Left renal cortex interstitium (tissue), 4 donors: Measurements from ENCODE around the gene ZNF37A. TPM values are rescaled to one million over a fixed set of nuclear protein-coding genes. Genes with fewer than 3 reads are reported as not detected.
"Not testable (repeated sequence)": the region's sequence is repeated elsewhere in the genome, so short reads cannot be mapped to it uniquely, and the experiment has no call there.

ENCODE experiments used
- DNase-seq, 4 donors: peaks; one replicate each; pipeline ENCODE4 v3.0.0-alpha.2; 2013; ENCODE audit warnings: low read depth in 4 of 4, low spot score in 2 of 4, missing footprints in 1 of 4
- polyA plus RNA-seq, 4 donors: library from polyadenylated mRNA; unstranded; fragments of 120-200 nt; gene quantifications; one replicate each; pipeline ENCODE4 v1.2.1, GENCODE V29; 2013; ENCODE audit not compliant: insufficient read length in 4 of 4

The ZNF37A gene
- polyA plus RNA-seq = 10 to 100 TPM; 14.1 to 24.5 (median 19.2) TPM

DNA sequence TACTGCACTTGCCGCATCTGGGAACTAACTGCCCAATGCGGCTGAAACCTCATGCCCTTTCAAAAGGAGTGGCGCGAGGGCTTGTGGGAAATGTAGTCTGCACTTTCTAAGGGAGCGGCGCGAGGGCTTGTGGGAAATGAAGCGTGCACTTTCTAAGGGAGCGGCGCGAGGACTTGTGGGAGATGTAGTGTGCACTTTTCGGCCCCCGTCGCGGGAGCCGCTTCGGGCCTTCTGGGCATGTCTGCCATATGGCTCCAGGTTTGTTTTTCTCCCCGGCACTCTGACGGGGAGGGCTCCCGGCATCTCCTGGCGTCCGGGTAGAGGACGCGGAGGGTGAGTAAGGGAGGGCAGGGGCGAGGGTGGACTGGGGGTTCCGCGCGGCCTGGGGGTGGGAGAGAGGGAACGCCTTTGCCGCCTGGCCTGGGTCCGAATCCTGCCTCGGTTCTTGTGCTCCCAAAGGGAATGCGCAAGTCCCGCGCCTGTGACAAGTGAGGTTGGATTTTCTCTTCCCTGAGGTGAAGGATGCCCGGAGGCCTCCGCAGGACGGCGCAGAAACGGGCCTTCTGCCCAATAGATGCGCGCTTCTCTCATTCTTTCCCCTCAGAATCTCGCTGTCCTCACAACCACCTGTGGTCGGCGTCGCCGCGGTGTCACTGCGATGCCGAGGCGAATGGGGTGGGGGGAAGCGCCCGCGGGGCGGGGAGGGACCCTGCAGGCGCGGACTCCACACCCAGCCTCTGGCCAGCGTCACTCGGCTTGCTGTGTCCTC, at the start of gene ZNF37A:
Gene ZNF37A, plus strand, starts transcription at position 180 of the 769 bp plus-strand sequence. CDS start 2,281 bp downstream, outside the sequence.
- DNase-seq = peak; percentile 81 to 98 (median 88)

- no peak for DNase-seq
Observed at GRCh38 chr10:38045129-38045528, 49.0 kb upstream of the ZNF37A start.

DNA sequence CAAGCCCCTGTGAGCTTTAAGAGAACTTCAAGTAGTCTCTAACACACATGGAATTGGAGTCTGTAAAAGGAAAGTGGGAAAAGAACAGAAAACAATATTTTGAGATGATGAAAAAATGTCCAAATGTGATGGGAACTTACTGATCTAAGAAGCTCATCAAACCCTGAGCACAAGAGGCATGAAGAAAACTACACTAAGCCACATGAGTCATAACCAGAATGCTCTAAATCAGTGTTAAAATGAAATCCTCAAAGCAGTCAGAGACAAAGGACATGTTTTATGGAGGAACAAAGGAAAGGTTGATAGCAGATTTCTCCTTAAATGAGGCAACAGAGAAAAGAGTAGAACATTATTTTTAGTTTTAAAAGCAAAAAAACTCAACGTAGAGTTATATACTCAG, 46.5 kb upstream of the ZNF37A start:
- DNase-seq = no peak

DNA sequence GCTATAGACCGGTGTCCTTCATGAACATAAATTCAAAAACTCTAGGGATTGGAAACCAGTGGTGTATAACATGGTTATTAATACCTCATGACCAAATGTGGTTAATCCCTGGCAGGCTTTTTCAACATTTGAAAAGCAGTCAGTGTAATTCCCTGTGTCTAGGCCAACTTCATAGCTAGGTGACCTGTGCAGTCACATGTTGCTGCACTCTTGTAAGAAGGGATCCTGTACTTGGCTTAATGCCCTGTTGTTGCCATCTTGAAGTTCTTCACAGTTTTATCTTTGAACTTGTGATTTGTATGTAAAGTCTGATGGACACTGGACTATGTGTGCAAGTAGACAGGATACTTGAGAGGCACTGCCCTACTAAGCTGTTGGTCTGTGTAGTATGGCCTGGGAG, 43.9 kb upstream of the ZNF37A start:
- no peak for DNase-seq

GRCh38 chr10:38054361-38054797, 39.8 kb upstream of the ZNF37A start:
- no peak for DNase-seq

DNA sequence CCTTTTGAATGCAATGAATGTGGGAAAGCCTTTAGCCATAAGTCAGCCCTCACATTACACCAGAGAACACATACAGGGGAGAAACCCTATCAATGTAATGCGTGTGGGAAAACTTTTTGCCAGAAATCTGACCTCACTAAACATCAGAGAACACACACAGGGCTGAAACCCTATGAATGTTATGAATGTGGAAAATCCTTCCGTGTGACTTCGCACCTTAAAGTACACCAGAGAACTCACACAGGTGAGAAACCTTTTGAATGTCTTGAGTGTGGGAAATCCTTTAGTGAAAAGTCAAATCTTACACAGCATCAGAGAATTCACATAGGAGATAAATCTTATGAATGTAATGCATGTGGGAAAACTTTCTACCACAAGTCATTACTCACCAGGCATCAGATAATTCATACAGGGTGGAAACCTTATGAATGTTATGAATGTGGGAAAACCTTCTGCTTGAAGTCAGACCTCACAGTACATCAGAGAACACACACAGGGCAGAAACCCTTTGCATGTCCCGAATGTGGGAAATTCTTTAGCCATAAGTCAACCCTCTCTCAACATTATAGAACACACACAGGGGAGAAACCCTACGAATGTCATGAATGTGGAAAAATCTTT, 38.8 kb upstream of the ZNF37A start:
- not testable (repeated sequence) for DNase-seq

DNA sequence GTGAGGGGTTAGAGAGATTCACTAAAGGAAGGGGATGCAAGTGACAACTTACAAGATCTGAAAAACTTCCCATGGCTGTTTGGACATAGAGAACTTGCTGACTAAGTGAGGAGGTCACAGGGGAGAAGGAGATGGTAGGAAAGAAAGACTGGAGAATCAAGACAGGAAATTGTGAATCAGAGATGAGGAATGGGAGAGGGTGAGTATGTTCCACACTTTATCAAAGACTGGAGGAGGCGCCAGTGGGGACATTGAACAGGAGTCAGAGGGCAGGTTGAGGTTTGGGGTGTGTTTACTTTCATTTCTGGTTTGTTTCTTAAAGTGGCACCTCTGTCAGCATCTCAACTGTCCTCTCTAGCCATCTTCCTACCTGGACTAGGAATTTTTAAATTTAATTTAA, 24.5 kb upstream of the ZNF37A start:
- DNase-seq = not testable (repeated sequence)

GRCh38 chr10:38070501-38070900, 23.6 kb upstream of the ZNF37A start:
- no peak for DNase-seq

GRCh38 chr10:38072552-38072951, 21.6 kb upstream of the ZNF37A start:
- no peak for DNase-seq

GRCh38 chr10:38076687-38077086, 17.4 kb upstream of the ZNF37A start:
- no peak for DNase-seq

GRCh38 chr10:38093318-38093717, 819 bp upstream of the ZNF37A start:
- DNase-seq = not testable (repeated sequence)

DNA sequence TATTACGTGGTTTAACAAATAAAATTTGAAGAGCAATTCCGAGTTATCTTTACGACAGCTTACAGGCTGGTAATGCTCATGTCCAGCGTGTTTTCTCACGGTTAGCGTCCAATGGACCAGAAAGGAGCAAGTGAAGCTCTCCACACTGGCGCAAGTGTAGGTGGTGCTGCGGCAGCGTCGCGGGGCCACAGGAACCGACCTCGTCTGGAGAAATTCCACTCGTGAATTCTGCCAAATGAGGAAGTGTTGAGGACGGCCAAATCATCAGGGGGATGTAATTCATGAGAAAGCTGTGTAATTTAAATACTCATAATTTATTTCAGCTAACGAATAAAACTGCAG, 350 bp upstream of the ZNF37A start:
- no peak for DNase-seq

GRCh38 chr10:38094927-38095574, 914 bp downstream of the ZNF37A start:
- no peak for DNase-seq

DNA sequence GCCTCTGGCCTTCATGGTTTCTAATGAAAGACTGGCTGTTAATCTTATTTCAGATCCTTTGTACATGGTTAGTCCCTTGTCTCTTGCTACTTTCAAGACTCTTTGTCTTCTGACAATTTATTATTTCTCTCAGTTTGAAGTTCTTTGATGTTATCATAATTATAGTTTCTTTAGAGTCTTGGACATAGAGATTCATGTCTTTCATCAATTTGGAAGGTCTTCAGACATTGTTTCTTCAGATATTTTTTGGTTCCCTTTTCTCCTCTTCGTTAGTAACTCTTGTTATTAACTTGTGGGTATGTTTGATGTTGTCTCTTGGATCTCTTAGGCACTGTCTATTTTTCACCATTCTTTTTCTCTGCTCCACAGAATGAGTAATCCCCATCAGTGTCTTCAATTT, 8.7 kb downstream of the ZNF37A start:
- DNase-seq = no peak

DNA sequence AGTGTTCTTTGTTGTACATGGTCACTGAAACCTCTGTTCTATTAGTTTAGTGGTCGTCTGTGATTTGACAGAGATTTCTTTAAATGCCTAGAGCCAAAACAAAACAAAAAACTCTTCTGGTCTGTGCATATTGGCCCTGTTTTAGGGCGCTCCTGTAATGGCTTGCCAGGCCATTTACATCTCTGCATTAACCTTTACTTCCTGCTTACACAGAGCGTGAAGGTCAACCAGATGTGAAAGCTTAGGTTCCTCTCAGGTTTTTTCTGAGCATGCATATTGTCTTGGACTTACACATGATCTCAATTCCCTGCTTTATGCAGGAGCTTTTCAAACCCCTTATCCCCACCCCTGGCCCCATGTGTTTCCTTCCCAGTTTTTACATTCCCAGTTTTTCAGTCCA, 9.6 kb downstream of the ZNF37A start:
- no peak for DNase-seq

DNA sequence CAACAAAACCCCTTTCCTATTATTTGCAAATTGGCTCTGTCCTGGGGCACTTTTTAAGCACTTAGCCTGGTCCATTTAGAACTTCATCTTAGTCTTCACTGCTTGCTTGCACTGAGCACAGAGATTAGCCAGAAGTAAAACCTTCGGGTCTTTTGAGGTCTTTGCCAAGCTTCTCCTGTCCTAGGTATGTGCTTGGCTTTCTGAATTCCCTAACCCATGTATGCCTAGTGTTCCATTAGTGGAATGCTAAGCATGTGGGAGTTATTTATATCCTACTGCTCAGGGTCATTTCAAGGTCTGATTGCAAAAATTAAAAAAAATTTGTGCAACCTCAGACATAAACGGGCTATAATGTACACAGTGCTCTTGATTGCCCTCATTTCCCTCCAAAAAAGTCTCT, 18.0 kb downstream of the ZNF37A start:
- no peak for DNase-seq

GRCh38 chr10:38118072-38118807, 24.1 kb downstream of the ZNF37A start:
- DNase-seq = no peak

GRCh38 chr10:38119038-38119437, 24.9 kb downstream of the ZNF37A start:
- DNase-seq = no peak

DNA sequence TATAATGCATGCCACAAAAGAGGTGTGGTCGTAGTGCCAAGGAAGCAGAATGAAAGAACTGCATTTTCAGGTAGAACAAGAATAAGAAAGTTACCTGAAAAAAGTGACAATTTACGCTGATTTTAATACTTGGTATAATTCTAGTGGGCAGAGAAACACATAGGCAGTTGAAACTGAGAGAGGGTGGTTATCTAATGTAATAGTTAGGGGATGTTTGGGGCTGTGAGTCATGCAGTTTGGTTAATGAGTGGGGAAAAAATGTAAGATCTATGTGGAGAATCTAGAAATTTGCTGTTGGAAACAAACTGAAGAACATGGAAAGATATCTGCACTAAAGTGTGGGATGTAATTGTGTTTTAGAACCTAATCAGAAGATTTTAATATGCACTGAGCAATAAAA, 33.7 kb downstream of the ZNF37A start:
- no peak for DNase-seq

DNA sequence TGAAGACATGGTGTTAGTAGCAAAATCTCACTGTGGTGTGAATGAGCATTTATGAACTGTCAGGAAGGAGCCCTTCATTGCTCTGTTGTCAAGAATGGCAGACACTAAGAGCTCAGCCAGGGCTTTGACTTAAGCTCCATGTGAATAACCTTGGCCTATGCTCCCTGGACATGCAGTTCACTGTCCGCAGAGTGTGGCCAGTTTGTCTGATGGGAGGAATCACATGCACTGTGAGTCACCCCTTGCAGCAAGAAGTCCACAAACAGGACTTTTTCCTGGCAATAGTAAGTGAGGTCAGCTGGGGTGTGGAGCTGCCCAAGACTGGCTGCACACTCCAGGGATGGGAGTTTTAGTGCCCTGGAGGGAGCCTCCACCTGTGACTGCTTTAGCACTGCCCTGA, 49.5 kb downstream of the ZNF37A start:
- DNase-seq = no peak
